HEK293 (cell line): Measurements from ENCODE around the gene ARHGAP6.

Source experiments
- CTCF ChIA-PET: fragments of 350-600 bp; formaldehyde crosslinking; extraction: SDS; loops from one replicate; lab custom pipeline; 2021; ENCODE audit warnings: antibody characterized with exemption; lab: Yijun Ruan, JAX
- POLR2A ChIA-PET: fragments of 300-600 bp; formaldehyde crosslinking; extraction: SDS; loops from one replicate; lab custom pipeline; 2020; ENCODE audit warnings: antibody characterized with exemption, inconsistent platforms; lab: Yijun Ruan, JAX
- H3K27ac ChIP-seq: fragments of 200-500 bp; sonication (Bioruptor generic); 2 replicates; pipeline ENCODE4 v1.5.1; 2014; ENCODE audit warnings: low read depth, low read length, control low read depth, inconsistent platforms; ENCODE audit errors: extremely low read depth
- H3K36me3 ChIP-seq, 2 experiments: fragments of 200-500 bp in 1 of 2; sonication (Bioruptor generic) in 1 of 2; 1 replicate in 1 of 2; 2 replicates in 1 of 2; pipeline ENCODE4 v1.5.1; 2014 to 2017; ENCODE audit warnings: inconsistent platforms in 2 of 2, low read length in 2 of 2; ENCODE audit not compliant: control insufficient read depth in 2 of 2, insufficient read depth in 1 of 2
- H3K4me1 ChIP-seq: fragments of 200-500 bp; sonication (Bioruptor generic); 2 replicates; pipeline ENCODE4 v1.5.1; 2014; ENCODE audit warnings: mild to moderate bottlenecking, low read length, inconsistent platforms; ENCODE audit not compliant: control insufficient read depth, insufficient read depth
- H3K4me3 ChIP-seq: 2 replicates; pipeline ENCODE4 v1.5.1; 2011; ENCODE audit warnings: low read depth, mild to moderate bottlenecking, control low read depth, low read length, moderate library complexity
- H3K9me3 ChIP-seq: fragments of 200-500 bp; sonication (Bioruptor generic); 2 replicates; pipeline ENCODE4 v1.5.1; 2014; ENCODE audit warnings: low read depth, low read length, inconsistent platforms; ENCODE audit not compliant: control insufficient read depth, insufficient read depth
- BCL11B ChIP-seq: fragments of 450-650 bp; formaldehyde crosslinking; IDR thresholded peaks from 2 replicates; pipeline ENCODE4 v1.5.1; 2016; ENCODE audit warnings: low read depth, missing biosample characterization, missing genetic modification characterization
- GFI1B ChIP-seq: fragments of 450-650 bp; formaldehyde crosslinking; IDR thresholded peaks from 2 replicates; pipeline ENCODE4 v1.5.1; 2016; ENCODE audit warnings: missing biosample characterization, missing genetic modification characterization
- PBX3 ChIP-seq: sonication (generic); formaldehyde crosslinking; IDR thresholded peaks from 2 replicates; pipeline ENCODE4 v1.8.1; 2022; ENCODE audit warnings: mild to moderate bottlenecking, moderate library complexity, missing genetic modification reagents
- SALL2 ChIP-seq: fragments of 450-650 bp; formaldehyde crosslinking; IDR thresholded peaks from 2 replicates; pipeline ENCODE4 v1.5.0; 2017; ENCODE audit warnings: missing biosample characterization, mild to moderate bottlenecking, missing genetic modification characterization, borderline replicate concordance
- SP7 ChIP-seq: fragments of 450-650 bp; formaldehyde crosslinking; IDR thresholded peaks from 2 replicates; pipeline ENCODE4 v1.5.1; 2016; ENCODE audit warnings: missing biosample characterization, missing genetic modification characterization
- YY1 ChIP-seq: fragments of 450-650 bp; formaldehyde crosslinking; IDR thresholded peaks from 2 replicates; pipeline ENCODE4 v1.5.1; 2018; ENCODE audit warnings: missing biosample characterization, missing genetic modification characterization
- YY2 ChIP-seq: fragments of 450-650 bp; formaldehyde crosslinking; IDR thresholded peaks from 2 replicates; pipeline ENCODE4 v1.5.1; 2016; ENCODE audit warnings: missing biosample characterization, missing genetic modification characterization
- ZBTB11 ChIP-seq: fragments of 450-650 bp; formaldehyde crosslinking; conservative IDR thresholded peaks from 2 replicates; pipeline ENCODE4 v1.5.1; 2016; ENCODE audit warnings: low read depth, missing biosample characterization, missing genetic modification characterization
- ZBTB48 ChIP-seq: fragments of 450-650 bp; formaldehyde crosslinking; IDR thresholded peaks from 2 replicates; pipeline ENCODE4 v1.5.1; 2016; ENCODE audit warnings: missing biosample characterization, missing genetic modification characterization
- ZFP41 ChIP-seq: fragments of 450-650 bp; formaldehyde crosslinking; IDR thresholded peaks from 2 replicates; pipeline ENCODE4 v1.5.1; 2016; ENCODE audit warnings: missing biosample characterization, missing genetic modification characterization, borderline replicate concordance
- ZNF155 ChIP-seq: fragments of 450-650 bp; formaldehyde crosslinking; IDR thresholded peaks from 2 replicates; pipeline ENCODE4 v1.5.1; 2016; ENCODE audit warnings: missing biosample characterization, missing genetic modification characterization
- ZNF223 ChIP-seq: fragments of 450-650 bp; formaldehyde crosslinking; IDR thresholded peaks from 2 replicates; pipeline ENCODE4 v1.5.1; 2016; ENCODE audit warnings: missing biosample characterization, missing genetic modification characterization
- ZNF354C ChIP-seq: fragments of 450-650 bp; formaldehyde crosslinking; IDR thresholded peaks from 2 replicates; pipeline ENCODE4 v1.5.1; 2016; ENCODE audit warnings: missing biosample characterization, missing genetic modification characterization, low read depth, borderline replicate concordance
- ZNF404 ChIP-seq: fragments of 450-650 bp; formaldehyde crosslinking; IDR thresholded peaks from 2 replicates; pipeline ENCODE4 v1.5.1; 2017; ENCODE audit warnings: missing biosample characterization, missing genetic modification characterization
- ZNF501 ChIP-seq: fragments of 450-650 bp; formaldehyde crosslinking; IDR thresholded peaks from 2 replicates; pipeline ENCODE4 v1.5.1; 2016; ENCODE audit warnings: missing biosample characterization, missing genetic modification characterization
- ZNF544 ChIP-seq: fragments of 450-650 bp; formaldehyde crosslinking; IDR thresholded peaks from 2 replicates; pipeline ENCODE4 v1.5.0; 2017; ENCODE audit warnings: missing biosample characterization, missing genetic modification characterization
- ZNF571 ChIP-seq: fragments of 450-650 bp; formaldehyde crosslinking; IDR thresholded peaks from 2 replicates; pipeline ENCODE4 v1.5.0; 2017; ENCODE audit warnings: missing biosample characterization, missing genetic modification characterization
- ZNF645 ChIP-seq: fragments of 450-650 bp; formaldehyde crosslinking; IDR thresholded peaks from 2 replicates; pipeline ENCODE4; 2016; ENCODE audit warnings: missing biosample characterization, missing genetic modification characterization
- ZNF76 ChIP-seq: fragments of 450-650 bp; formaldehyde crosslinking; IDR thresholded peaks from 2 replicates; pipeline ENCODE4; 2016; ENCODE audit warnings: low read depth, missing biosample characterization, missing genetic modification characterization, borderline replicate concordance
- ZSCAN23 ChIP-seq: fragments of 450-650 bp; formaldehyde crosslinking; IDR thresholded peaks from 2 replicates; pipeline ENCODE4 v1.5.1; 2016; ENCODE audit warnings: missing biosample characterization, missing genetic modification characterization

Gene ARHGAP6

GRCh38 chrX:11187001-11187400, 478.7 kb downstream of the ARHGAP6 start:
- POLR2A ChIA-PET: no interaction called here
- Histone ChIP-seq H3K36me3 (no peaks in the 10 kb centered on the region), H3K27ac (no peak overlapping the region)
- TF ChIP-seq ZNF645 (tag by site-specific recombination) (no peak), YY2 (tag by site-specific recombination) (no peak), ZFP41 (tag by site-specific recombination) (no peak), SP7 (tag by site-specific recombination) (no peak), ZSCAN23 (tag by site-specific recombination) (no peak), ZNF544 (no peak), YY1 (tag by site-specific recombination) (no peak), ZNF223 (tag by site-specific recombination) (no peak)
- TF ChIP-seq, all 188 proteins: peak for 0
- CTCF ChIA-PET: interaction anchor here (0.7 kb wide), 1 partner anchor 271 kb away, joined by 3 read pairs; no protein-coding TSS in a partner anchor
- Histone ChIP-seq H3K9me3 (no peaks in the 10 kb centered on the region), H3K4me3 (no peak overlapping the region), H3K4me1 (no peaks in the 10 kb centered on the region)

- POLR2A ChIA-PET: no interaction called here
- TF ChIP-seq ZBTB48 (tag by site-specific recombination): no peak
- TF ChIP-seq ZBTB11 (tag by site-specific recombination): no peak
- TF ChIP-seq PBX3 (CRISPR knock-in tag): no peak
- no peak for TF ChIP-seq ZNF155
- TF ChIP-seq GFI1B (tag by site-specific recombination): no peak
- no peak for TF ChIP-seq BCL11B
- no peak for TF ChIP-seq ZNF404 (tag by site-specific recombination)
- TF ChIP-seq ZNF501 (tag by site-specific recombination): no peak
- TF ChIP-seq ZNF354C (tag by site-specific recombination): no peak
- TF ChIP-seq ZNF571: no peak
- no peak for TF ChIP-seq SALL2 (tag by site-specific recombination)
- no peak for TF ChIP-seq ZNF76 (tag by site-specific recombination)
- Histone ChIP-seq H3K4me3 (no peak overlapping the region), H3K36me3 (no peaks in the 10 kb centered on the region), H3K9me3 (no peaks in the 10 kb centered on the region), H3K27ac (no peak overlapping the region), H3K4me1 (no peaks in the 10 kb centered on the region)
- CTCF ChIA-PET: no interaction called here
Observed at GRCh38 chrX:11185861-11186260, 479.9 kb downstream of the ARHGAP6 start.
